Astrocyte (in vitro differentiated cells and primary cell): ENCODE data around the gene FFAR4. TPM values are rescaled to one million over a fixed set of nuclear protein-coding genes. Genes with fewer than 3 reads are reported as not detected.

ENCODE experiments used
- DNase-seq: peaks from one replicate; pipeline ENCODE4 v3.0.0-alpha.2; 2010; ENCODE audit warnings: low read depth
- FAIRE-seq: peaks from 2 replicates; lab custom pipeline; 2011; peaks lifted over from hg19 to GRCh38; lab: Jason Lieb, UNC
- H2AFZ ChIP-seq: 2 replicates; pipeline ENCODE4 v1.6.0; 2012; ENCODE audit warnings: low read depth, low read length, inconsistent platforms
- H3K27ac ChIP-seq: 2 replicates; pipeline ENCODE4 v1.5.1; 2011; ENCODE audit warnings: low read depth, low read length, inconsistent platforms
- H3K27me3 ChIP-seq: 2 replicates; pipeline ENCODE4 v1.6.0; 2011; ENCODE audit warnings: low read length, inconsistent platforms; ENCODE audit not compliant: insufficient read depth
- H3K36me3 ChIP-seq: 2 replicates; pipeline ENCODE4 v1.5.1; 2011; ENCODE audit warnings: low read length, inconsistent platforms; ENCODE audit not compliant: insufficient read depth
- H3K4me1 ChIP-seq: 2 replicates; pipeline ENCODE4 v1.5.1; 2011; ENCODE audit warnings: low read length, inconsistent platforms; ENCODE audit not compliant: insufficient read depth
- H3K4me2 ChIP-seq: 2 replicates; pipeline ENCODE4 v1.6.0; 2012; ENCODE audit warnings: low read length, inconsistent platforms
- H3K4me3 ChIP-seq: 2 replicates; pipeline ENCODE4 v1.5.1; 2011; ENCODE audit warnings: low read depth, mild to moderate bottlenecking, low read length, inconsistent platforms; ENCODE audit not compliant: insufficient read depth
- H3K79me2 ChIP-seq: 2 replicates; pipeline ENCODE4 v1.6.0; 2012; ENCODE audit warnings: mild to moderate bottlenecking, low read length, inconsistent platforms; ENCODE audit not compliant: insufficient read depth
- H3K9ac ChIP-seq: 2 replicates; pipeline ENCODE4 v1.6.0; 2012; ENCODE audit warnings: mild to moderate bottlenecking, low read length, inconsistent platforms
- H3K9me3 ChIP-seq: 2 replicates; pipeline ENCODE4 v1.5.1; 2012; ENCODE audit warnings: low read depth, mild to moderate bottlenecking, low read length, inconsistent platforms; ENCODE audit not compliant: insufficient read depth
- H4K20me1 ChIP-seq: 2 replicates; pipeline ENCODE4 v1.6.0; 2012; ENCODE audit warnings: low read length, inconsistent platforms; ENCODE audit not compliant: insufficient read depth
- H3K27ac Mint-ChIP-seq: one replicate; pipeline ENCODE4 v1.8.0; 2021; ENCODE audit warnings: mild to moderate bottlenecking, mixed read lengths; ENCODE audit not compliant: unreplicated experiment
- H3K27me3 Mint-ChIP-seq: one replicate; pipeline ENCODE4 v1.8.0; 2021; ENCODE audit warnings: low read depth, mixed read lengths; ENCODE audit not compliant: unreplicated experiment
- H3K36me3 Mint-ChIP-seq: one replicate; pipeline ENCODE4 v1.8.0; 2021; ENCODE audit warnings: low read depth, mixed read lengths; ENCODE audit not compliant: unreplicated experiment
- H3K4me1 Mint-ChIP-seq: one replicate; pipeline ENCODE4 v1.8.0; 2021; ENCODE audit warnings: low read depth, mixed read lengths; ENCODE audit not compliant: unreplicated experiment
- H3K4me3 Mint-ChIP-seq: one replicate; pipeline ENCODE4 v1.8.0; 2021; ENCODE audit warnings: mild to moderate bottlenecking, moderate library complexity, mixed read lengths; ENCODE audit not compliant: unreplicated experiment
- H3K9me3 Mint-ChIP-seq: one replicate; pipeline ENCODE4 v1.8.0; 2021; ENCODE audit warnings: mild to moderate bottlenecking, mixed read lengths; ENCODE audit not compliant: unreplicated experiment
- EZH2 ChIP-seq: IDR thresholded peaks from 2 replicates; pipeline ENCODE4 v1.6.1; 2012; ENCODE audit warnings: mild to moderate bottlenecking, low read length, inconsistent platforms; ENCODE audit not compliant: insufficient read depth
- total RNA-seq: library from RNA; stranded (reverse); gene quantifications from 2 replicates; pipeline ENCODE4 v1.2.1, GENCODE V29; 2021
- TF ChIP-seq, protein P1 (sequence below): IDR thresholded peaks from 2 replicates; pipeline ENCODE4 v1.5.1; 2011; ENCODE audit warnings: low read depth, mild to moderate bottlenecking, inconsistent platforms, low read length, moderate library complexity; ENCODE audit not compliant: insufficient read depth

Gene FFAR4
- total RNA-seq, 1 donor from 2014 or later: not detected

DNA sequence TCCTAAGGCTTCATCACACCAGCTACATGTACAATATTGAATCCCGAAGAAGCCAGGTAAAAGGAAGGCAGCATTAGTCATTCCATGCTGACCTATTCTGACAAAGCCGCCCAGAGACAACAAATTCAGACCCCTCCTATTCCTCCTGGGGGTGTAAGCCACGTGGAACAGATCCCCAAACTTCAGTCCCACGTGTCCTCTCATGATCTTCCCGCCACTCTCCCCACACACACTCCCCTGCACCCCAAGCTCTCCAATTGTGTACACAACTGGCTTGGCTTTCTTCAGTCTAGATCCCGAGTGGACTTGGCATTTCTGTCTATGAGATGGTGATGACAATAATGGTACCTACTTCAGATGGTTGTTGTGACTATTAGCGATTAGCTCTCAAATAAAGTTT lies 54.5 kb downstream of the FFAR4 start:
- no peak overlapping the region for H3K4me3 Mint-ChIP-seq
- FAIRE-seq: no peak
- no peaks in the 10 kb centered on the region for H3K4me1 ChIP-seq
- no peak overlapping the region for H2AFZ ChIP-seq
- peaks cover 21% of the 10 kb centered on the region for H3K27me3 ChIP-seq
- H3K36me3 Mint-ChIP-seq: no peaks in the 10 kb centered on the region
- no peak overlapping the region for H3K9ac ChIP-seq
- H3K27ac ChIP-seq: no peak overlapping the region
- H3K4me2 ChIP-seq: no peak overlapping the region
- no peaks in the 10 kb centered on the region for H3K36me3 ChIP-seq
- DNase-seq: no peak
- H3K4me1 Mint-ChIP-seq: no peaks in the 10 kb centered on the region
- H3K27me3 Mint-ChIP-seq: peaks cover 11% of the 10 kb centered on the region
- no peaks in the 10 kb centered on the region for H4K20me1 ChIP-seq
- H3K27ac Mint-ChIP-seq: no peak overlapping the region
- H3K9me3 Mint-ChIP-seq: no peaks in the 10 kb centered on the region
- TF ChIP-seq, protein P1, sequence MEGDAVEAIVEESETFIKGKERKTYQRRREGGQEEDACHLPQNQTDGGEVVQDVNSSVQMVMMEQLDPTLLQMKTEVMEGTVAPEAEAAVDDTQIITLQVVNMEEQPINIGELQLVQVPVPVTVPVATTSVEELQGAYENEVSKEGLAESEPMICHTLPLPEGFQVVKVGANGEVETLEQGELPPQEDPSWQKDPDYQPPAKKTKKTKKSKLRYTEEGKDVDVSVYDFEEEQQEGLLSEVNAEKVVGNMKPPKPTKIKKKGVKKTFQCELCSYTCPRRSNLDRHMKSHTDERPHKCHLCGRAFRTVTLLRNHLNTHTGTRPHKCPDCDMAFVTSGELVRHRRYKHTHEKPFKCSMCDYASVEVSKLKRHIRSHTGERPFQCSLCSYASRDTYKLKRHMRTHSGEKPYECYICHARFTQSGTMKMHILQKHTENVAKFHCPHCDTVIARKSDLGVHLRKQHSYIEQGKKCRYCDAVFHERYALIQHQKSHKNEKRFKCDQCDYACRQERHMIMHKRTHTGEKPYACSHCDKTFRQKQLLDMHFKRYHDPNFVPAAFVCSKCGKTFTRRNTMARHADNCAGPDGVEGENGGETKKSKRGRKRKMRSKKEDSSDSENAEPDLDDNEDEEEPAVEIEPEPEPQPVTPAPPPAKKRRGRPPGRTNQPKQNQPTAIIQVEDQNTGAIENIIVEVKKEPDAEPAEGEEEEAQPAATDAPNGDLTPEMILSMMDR: no peak
- no peak for TF ChIP-seq EZH2
- H3K9me3 ChIP-seq: no peaks in the 10 kb centered on the region
- H3K79me2 ChIP-seq: no peaks in the 10 kb centered on the region
- no peak overlapping the region for H3K4me3 ChIP-seq

DNA sequence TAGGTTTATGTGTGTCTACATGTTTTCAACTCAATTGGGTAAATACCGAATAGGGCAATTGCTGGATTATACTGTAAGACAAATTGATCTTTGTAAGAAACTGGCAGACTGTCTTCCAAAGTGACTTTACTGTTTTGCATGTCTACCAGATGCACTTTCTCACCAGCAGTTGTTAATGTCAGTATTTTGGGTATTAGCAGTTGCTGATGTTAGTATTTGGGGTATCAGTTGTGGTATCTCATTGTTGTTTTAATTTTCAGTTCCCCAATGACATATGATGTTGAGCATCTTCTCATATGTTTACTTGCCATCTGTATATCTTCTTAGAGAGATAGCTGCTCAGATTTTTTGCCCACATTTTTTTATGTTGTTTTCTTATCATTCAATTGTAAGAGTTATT lies 56.5 kb downstream of the FFAR4 start:
- H3K27ac Mint-ChIP-seq: no peak overlapping the region
- Histone ChIP-seq H3K4me3 (no peak overlapping the region), H3K4me2 (no peak overlapping the region), H3K9ac (no peak overlapping the region), H3K9me3 (no peaks in the 10 kb centered on the region), H3K27me3 (peaks cover 21% of the 10 kb centered on the region), H3K79me2 (no peaks in the 10 kb centered on the region), H2AFZ (no peak overlapping the region), H4K20me1 (no peaks in the 10 kb centered on the region), H3K4me1 (no peaks in the 10 kb centered on the region), H3K27ac (no peak overlapping the region), H3K36me3 (no peaks in the 10 kb centered on the region)
- FAIRE-seq (no peak), DNase-seq (no peak)
- TF ChIP-seq EZH2: no peak
- TF ChIP-seq, protein P1: no peak
- H3K27me3 Mint-ChIP-seq: peaks cover 13% of the 10 kb centered on the region
- H3K9me3 Mint-ChIP-seq: no peaks in the 10 kb centered on the region
- no peaks in the 10 kb centered on the region for H3K36me3 Mint-ChIP-seq
- no peak overlapping the region for H3K4me3 Mint-ChIP-seq
- no peaks in the 10 kb centered on the region for H3K4me1 Mint-ChIP-seq

DNA sequence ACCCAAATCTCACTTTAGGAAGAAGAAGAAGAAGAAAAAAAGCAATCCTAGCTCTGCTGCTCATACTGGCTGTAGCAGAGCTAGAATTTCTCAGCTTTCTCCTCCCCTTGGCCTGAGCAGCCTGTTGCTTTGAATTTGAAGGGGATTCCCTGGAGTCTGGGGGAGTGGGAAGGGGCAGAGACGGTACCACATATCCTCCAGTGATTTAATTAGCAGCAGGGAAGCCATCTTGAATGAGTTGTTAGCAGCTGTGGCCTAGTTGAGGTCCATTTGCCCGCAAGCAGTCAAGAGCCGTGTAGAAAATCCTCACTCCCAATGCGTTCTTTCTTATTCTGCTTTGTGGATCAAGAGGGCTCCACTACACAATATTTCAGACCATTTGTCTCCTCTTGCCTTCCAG lies 62.4 kb downstream of the FFAR4 start:
- H3K4me3 Mint-ChIP-seq: no peak overlapping the region
- no peaks in the 10 kb centered on the region for H3K36me3 ChIP-seq
- no peak overlapping the region for H3K27ac ChIP-seq
- H2AFZ ChIP-seq: no peak overlapping the region
- no peak overlapping the region for H3K9ac ChIP-seq
- DNase-seq (no peak), FAIRE-seq (no peak)
- H3K4me1 ChIP-seq: no peaks in the 10 kb centered on the region
- no peak overlapping the region for H3K27ac Mint-ChIP-seq
- peaks cover 8% of the 10 kb centered on the region for H3K27me3 ChIP-seq
- peaks cover 23% of the 10 kb centered on the region for H3K27me3 Mint-ChIP-seq
- no peaks in the 10 kb centered on the region for H3K4me1 Mint-ChIP-seq
- no peaks in the 10 kb centered on the region for H4K20me1 ChIP-seq
- no peaks in the 10 kb centered on the region for H3K36me3 Mint-ChIP-seq
- H3K4me3 ChIP-seq: no peak overlapping the region
- H3K79me2 ChIP-seq: no peaks in the 10 kb centered on the region
- no peaks in the 10 kb centered on the region for H3K9me3 ChIP-seq
- H3K9me3 Mint-ChIP-seq: no peaks in the 10 kb centered on the region
- no peak overlapping the region for H3K4me2 ChIP-seq
- TF ChIP-seq, protein P1: no peak
- TF ChIP-seq EZH2: no peak
